Anterior cingulate cortex (tissue), 58 donors: ENCODE results near the gene TBATA.
A peak's percentile ranks its signal among the peaks of the same experiment; 100 is the strongest.

Source experiments
- DNase-seq, 58 donors: peaks; one replicate each; lab custom pipeline; 2025; lab: John Stamatoyannopoulos, UW

The TBATA gene

DNA sequence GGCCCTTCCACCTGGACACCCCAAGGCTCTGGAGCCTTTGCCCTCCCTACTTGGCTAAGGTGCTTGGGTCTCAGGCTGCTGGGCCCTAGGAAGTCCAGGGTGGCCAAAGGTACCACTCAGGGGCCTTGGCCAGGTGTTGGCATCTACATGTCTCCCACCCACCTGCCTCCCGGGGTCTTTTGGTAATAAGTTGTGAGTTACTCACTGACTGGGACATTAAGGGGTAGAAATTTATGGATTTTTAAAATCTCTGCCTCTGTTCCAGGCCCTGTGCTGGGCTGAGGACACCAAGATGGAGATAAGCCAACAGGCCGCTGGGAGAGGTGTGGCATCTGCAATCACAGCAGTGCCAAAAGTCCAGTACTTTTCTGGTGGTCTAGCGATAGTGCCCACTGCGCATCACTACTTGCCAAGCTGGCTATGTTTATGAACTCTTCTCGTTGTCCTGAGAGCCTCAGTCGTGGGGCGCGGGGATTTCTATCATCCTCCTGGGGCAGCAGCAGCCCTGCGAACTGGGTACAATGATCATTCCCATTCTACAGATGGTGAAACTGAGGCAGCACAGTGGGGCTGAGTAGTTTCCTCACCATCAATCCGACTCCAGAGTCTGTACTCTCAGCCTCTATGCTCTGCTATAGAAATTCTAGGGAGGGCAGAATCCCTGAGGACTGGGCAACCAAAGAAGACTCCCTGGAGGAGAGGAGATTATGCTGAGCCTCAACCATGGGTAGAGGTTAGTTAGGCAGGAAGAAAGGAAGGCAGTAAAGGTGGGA is 36.2 kb downstream of the TBATA start:
- no peak for DNase-seq

DNA sequence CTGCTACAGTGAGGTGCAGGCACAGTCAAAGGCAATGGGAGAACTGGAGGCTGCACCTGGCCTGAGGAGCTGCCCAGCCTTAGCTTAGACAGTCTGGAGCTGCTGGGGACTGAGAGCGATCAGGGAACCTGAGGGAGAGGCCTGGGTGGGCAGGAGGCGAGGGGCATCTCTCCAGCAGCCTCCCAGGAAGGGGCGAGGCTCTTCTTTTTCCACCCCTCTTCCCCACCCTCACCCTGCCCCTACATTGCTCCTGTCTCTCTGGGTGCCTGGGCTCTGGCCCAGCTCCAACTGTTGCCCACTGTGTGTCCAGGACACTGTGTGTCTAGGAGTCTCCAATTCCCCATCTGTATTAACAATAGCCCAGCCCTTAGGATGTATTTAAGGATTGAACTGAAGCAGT is 36.9 kb downstream of the TBATA start:
- no peak for DNase-seq

DNA sequence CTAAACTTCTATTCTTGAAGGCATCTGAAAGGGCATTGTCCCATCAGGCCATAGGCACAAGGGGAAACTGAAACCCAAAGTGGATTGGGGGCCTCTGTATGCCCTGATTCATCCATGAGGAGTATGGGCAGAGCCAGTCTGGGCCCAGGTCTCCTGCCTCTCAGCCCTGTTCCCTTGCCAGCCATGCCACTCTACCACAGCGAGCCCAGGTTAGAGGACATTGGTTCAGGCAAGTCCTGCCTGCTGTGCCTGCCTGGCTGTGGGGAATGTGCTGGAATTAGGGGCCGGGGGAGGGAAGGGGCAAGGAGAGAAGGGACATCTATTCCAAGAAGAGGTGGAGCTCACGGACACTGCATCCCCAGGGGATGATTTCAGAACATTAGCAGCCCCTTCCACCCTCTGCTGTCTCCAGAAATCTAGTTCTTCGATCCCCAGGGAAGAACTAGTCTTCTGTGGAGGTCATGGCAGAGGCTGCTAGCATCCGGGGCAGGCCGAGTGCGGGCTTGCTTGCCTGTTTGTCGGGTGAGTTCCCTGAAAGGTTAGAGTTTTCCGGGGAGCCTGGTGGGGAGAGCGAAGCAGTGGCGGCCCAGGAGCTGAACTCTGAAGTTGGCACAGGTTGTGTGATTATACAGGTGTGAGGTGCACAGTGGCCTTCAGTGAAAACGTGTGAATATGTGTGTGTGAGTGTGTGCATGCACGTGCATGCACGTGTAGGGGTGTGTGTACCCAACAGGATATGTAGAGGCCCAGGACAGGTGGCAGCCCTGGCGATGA is 37.8 kb downstream of the TBATA start:
- DNase-seq, result no peak

DNA sequence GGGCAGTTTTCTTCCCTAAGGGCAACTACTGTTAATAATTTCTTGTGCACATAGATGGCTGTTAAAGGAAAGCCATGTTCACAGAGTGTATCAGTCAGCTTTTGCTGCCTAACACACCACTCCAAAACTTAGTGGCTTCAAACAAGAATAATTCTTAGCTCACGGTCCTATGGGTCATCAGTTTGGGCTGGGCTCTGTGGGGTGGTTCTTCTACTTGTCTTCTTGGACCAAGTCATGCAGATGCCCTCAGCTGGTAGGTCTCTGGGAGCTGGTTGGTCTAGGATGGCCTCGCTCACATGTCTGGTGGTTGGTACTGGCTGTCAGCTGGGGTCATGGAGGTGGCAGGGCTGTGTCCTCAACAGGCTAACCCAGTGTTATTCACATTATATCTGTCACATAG is 39.6 kb downstream of the TBATA start:
- DNase-seq, result no peak

GRCh38 chr10:70744617-70745143 is 40.5 kb downstream of the TBATA start:
- DNase-seq, result no peak

- DNase-seq, result no peak
Observed at GRCh38 chr10:70743879-70744278, 41.3 kb downstream of the TBATA start.

GRCh38 chr10:70743430-70743788 is 41.8 kb downstream of the TBATA start:
- DNase-seq, result no peak

GRCh38 chr10:70742537-70743429 is 42.4 kb downstream of the TBATA start:
- peak in 3 of 58 donors; percentile 7 to 24 (median 22) for DNase-seq

GRCh38 chr10:70740406-70741288 is 44.5 kb downstream of the TBATA start:
- DNase-seq, result no peak

DNA sequence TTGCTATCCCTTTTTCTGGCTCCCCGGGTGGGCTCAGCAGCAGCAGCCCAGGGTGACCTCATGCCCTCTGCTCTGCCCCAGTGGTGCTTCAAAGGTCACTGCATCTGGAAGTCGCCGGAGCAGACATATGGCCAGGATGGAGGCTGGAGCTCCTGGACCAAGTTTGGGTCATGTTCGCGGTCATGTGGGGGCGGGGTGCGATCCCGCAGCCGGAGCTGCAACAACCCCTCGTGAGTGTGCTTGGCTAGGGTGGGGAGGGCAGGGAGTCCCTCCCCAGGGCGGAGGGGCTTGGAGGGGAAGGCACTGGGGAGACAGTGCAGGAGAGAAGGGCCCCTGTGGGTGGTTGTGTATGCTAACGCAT is 46.4 kb downstream of the TBATA start:
- DNase-seq, result no peak

GRCh38 chr10:70738006-70738760 is 47.0 kb downstream of the TBATA start:
- no peak for DNase-seq

DNA sequence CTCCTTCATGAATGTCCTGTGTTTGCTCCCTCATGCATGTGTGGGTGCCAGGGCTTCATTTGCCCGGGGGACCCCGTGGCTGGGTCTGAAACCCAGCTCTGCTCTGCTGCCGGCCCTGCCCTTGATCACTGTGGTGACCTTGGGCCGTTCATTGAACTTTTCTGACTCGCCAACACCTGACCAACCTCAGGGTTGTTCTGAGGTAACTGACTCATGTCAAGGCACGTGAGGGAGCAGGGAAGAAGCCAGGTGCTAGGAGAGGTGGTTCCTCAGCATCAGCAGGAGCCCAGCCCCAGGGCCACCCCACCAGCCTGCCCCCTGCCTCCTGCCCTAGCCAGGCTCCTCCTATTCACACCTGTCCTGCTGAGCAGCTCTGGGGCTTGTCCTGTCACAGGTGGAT is 47.9 kb downstream of the TBATA start:
- no peak for DNase-seq

DNA sequence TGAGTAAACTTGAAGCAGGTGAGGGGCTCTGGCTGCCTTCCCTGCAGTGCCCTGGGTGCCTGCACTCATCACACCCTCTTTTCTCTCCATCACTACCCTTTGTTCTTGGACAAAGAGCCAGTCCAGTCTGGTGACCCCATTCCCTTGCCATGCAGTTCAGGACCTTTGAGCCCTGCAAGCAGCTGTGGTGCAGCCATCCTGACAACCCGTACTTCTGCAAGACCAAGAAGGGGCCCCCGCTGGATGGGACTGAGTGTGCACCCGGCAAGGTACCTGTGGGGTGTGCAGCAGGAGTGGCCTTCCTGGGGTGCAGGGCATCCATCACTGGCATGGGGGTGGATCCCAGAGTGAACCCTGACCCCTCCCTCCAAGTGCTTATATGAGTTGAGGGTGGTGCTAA is 48.7 kb downstream of the TBATA start:
- no peak for DNase-seq

- DNase-seq, result no peak
Observed at GRCh38 chr10:70735161-70735560, 50.0 kb downstream of the TBATA start.

DNA sequence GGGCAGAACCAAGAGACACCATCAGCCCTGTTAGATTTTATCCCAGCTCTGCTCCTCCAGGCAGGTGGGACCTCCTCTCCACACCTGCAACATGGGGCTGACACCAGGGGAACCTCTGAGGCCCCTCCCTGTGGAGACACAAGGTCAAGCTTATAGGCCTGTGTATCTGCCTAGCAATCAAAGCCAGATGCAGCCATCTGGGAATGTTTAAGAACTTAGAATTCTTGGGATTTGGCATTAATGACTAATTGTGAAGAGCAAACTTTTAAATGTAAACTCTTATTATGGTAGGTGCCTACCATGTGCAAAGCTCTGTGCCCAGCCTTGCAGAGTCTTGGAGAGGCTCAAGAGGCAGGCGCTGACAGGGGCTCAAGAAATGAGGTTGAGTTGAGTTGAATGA is 52.1 kb downstream of the TBATA start:
- DNase-seq, result no peak

GRCh38 chr10:70732569-70732968 is 52.6 kb downstream of the TBATA start:
- no peak for DNase-seq

DNA sequence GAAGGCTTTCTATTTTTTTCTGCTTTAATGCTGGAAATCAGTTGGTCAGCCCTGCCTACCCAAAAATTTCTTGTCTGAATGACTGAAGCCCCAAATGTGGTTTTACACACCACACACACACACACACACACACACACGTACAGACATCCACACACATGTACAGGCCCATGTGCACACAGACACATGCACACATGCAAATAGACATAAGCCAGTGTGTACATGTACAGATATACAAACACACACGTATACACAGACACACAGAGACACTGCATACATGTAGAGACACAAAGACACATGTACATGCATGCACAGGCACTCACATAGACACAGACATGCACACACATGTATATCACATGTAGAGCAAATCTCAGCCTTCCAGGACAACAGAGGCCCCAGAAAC is 54.2 kb downstream of the TBATA start:
- no peak for DNase-seq

GRCh38 chr10:70729763-70730357 is 55.3 kb downstream of the TBATA start:
- DNase-seq, result peak in 8 of 58 donors; percentile 5 to 28 (median 12)

GRCh38 chr10:70728328-70728727 is 56.8 kb downstream of the TBATA start:
- no peak for DNase-seq
